GM12892 (cell line): ENCODE data around the gene AP3D1.

Experiments
- POLR2A ChIP-seq: IDR thresholded peaks from 2 replicates; pipeline ENCODE4 v1.6.1; 2011; ENCODE audit warnings: low read depth, low read length, control low read depth
- POLR2AphosphoS5 ChIP-seq: IDR thresholded peaks from 2 replicates; pipeline ENCODE4 v1.6.1; 2011; ENCODE audit warnings: low read depth, low read length, control low read depth
- TAF1 ChIP-seq: IDR thresholded peaks from 2 replicates; pipeline ENCODE4 v1.6.1; 2011; ENCODE audit warnings: low read depth, mild to moderate bottlenecking, control low read depth, low read length, borderline replicate concordance

- no peak for TF ChIP-seq TAF1
- TF ChIP-seq POLR2AphosphoS5 = no peak
- TF ChIP-seq POLR2A = no peak
These were observed 74.8 kb downstream of the AP3D1 start for GRCh38 chr19:2076526-2076944.
